ENCODE measurements around the gene PSMC5.

GRCh38 chr17:63804328-63804727 lies 22.9 kb upstream of the PSMC5 start:
- TF ChIP-seq CTCF (IDR thresholded peaks at IDR 0.05): no peak
- no peak for TF ChIP-seq POLR2A (IDR thresholded peaks at IDR 0.05)

Data from lower leg skin (tissue), 3 donors.